Activated CD4-positive, alpha-beta T cell treated with anti-CD3 and anti-CD28 coated beads, Interleukin-2, amount 10 ng/mL, durations not matched to agents 24 days and 14 days (primary cell): ENCODE measurements around the gene LRRFIP2. TPM values are rescaled to one million over a fixed set of nuclear protein-coding genes. Genes with fewer than 3 reads are reported as not detected.
"Not testable (repeated sequence)": the region's sequence is repeated elsewhere in the genome, so short reads cannot be mapped to it uniquely, and the experiment has no call there.

Source experiments
- DNase-seq: peaks from one replicate; pipeline ENCODE4 v3.0.0; 2022
- H3K27ac Mint-ChIP-seq: one replicate; pipeline ENCODE4 v1.8.0; 2022; ENCODE audit warnings: mild to moderate bottlenecking, mixed read lengths
- H3K27me3 Mint-ChIP-seq: one replicate; pipeline ENCODE4 v1.8.0; 2022; ENCODE audit warnings: mixed read lengths
- H3K36me3 Mint-ChIP-seq: one replicate; pipeline ENCODE4 v1.8.0; 2022; ENCODE audit warnings: low read depth, mild to moderate bottlenecking, mixed read lengths
- H3K4me1 Mint-ChIP-seq: one replicate; pipeline ENCODE4 v1.8.0; 2021; ENCODE audit warnings: mixed read lengths
- H3K4me3 Mint-ChIP-seq: one replicate; pipeline ENCODE4 v1.8.0; 2022; ENCODE audit warnings: mild to moderate bottlenecking, moderate library complexity, mixed read lengths
- H3K9me3 Mint-ChIP-seq: one replicate; pipeline ENCODE4 v1.8.0; 2021; ENCODE audit warnings: mixed read lengths
- intact Hi-C: fragments of 100-400 bp; cut with micrococcal nuclease; formaldehyde crosslinking; loops from one replicate; pipeline ENCODE4 v1.15.1; 2023
- total RNA-seq: library from RNA; stranded (reverse); gene quantifications from 2 replicates; pipeline ENCODE4 v1.2.3, GENCODE V29; 2022

The LRRFIP2 gene
- total RNA-seq, 1 donor from 2014 or later, result 23.3 TPM

- H3K27me3 Mint-ChIP-seq, DNase-seq, H3K27ac Mint-ChIP-seq, H3K9me3 Mint-ChIP-seq, H3K4me3 Mint-ChIP-seq, intact Hi-C loops, H3K4me1 Mint-ChIP-seq: not testable (repeated sequence)
- peaks cover 56% of the 10 kb centered on the region for H3K36me3 Mint-ChIP-seq
Observed at GRCh38 chr3:37042712-37043111, 131.7 kb downstream of the LRRFIP2 start.

- Mint-ChIP-seq H3K36me3 (peaks cover 55% of the 10 kb centered on the region), H3K9me3 (peaks cover 3% of the 10 kb centered on the region), H3K4me3 (no peak overlapping the region), H3K27me3 (no peaks in the 10 kb centered on the region), H3K27ac (no peak overlapping the region), H3K4me1 (peaks cover 3% of the 10 kb centered on the region)
- intact Hi-C loops, result no loop called here
- DNase-seq, result no peak
Observed at GRCh38 chr3:37041546-37042195, 132.7 kb downstream of the LRRFIP2 start.

DNA sequence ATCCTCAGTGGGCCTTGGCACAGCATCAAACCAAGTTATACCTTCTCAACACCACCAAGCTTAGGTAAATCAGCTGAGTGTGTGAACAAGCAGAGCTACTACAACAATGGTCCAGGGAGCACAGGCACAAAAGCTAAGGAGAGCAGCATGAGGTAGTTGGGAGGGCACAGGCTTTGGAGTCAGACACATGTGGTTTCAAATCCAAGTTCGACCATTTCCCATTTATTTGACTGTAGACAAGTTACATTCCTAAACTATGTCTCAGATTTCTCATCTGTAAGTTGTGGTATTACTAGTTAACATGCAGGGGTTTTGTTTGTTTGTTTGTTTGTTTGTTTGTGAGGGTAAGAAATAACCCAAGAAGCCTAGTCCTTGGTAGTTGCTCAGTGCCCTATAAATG, 134.2 kb downstream of the LRRFIP2 start:
- H3K9me3 Mint-ChIP-seq, result peaks cover 4% of the 10 kb centered on the region
- H3K27me3 Mint-ChIP-seq, result no peaks in the 10 kb centered on the region
- H3K4me3 Mint-ChIP-seq, result no peak overlapping the region
- H3K4me1 Mint-ChIP-seq, result peaks cover 3% of the 10 kb centered on the region
- intact Hi-C loops, result no loop called here
- no peak for DNase-seq
- peaks cover 63% of the 10 kb centered on the region for H3K36me3 Mint-ChIP-seq
- no peak overlapping the region for H3K27ac Mint-ChIP-seq

DNA sequence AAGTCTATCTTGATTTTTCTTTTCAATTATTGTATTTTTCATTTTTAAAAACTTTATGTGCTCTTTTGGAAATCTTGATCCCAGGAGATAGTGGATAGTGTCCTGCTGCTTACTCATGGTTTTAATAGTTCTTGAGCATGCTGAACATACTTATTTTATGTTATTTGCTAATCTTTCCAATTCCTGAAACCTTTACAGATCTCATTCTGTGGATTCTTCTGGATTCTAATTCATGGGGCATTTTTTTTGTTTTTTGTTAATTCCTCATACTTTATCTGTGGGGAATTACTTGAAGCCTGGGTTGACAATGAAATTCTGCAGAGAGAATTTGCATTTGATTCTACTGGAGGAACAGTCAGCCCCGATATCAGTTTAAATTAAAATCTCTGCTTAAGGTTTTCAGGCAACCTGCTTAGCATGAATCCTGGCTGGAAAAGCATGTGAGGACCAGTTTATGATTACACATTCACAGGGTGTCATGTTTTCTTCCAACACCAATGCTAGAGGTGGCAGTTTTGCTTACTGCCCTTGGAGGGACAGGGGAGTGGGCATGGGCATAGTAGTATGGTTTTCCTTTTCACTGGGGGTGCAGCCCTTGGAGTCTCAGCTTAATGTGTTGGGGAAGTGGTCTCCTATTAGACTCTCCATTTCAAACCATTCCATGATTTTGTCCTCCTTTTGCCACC, 135.1 kb downstream of the LRRFIP2 start:
- Mint-ChIP-seq H3K9me3 (peaks cover 4% of the 10 kb centered on the region), H3K27ac (no peak overlapping the region), H3K27me3 (no peaks in the 10 kb centered on the region), H3K4me3 (no peak overlapping the region), H3K36me3 (peaks cover 65% of the 10 kb centered on the region), H3K4me1 (peaks cover 3% of the 10 kb centered on the region)
- no peak for DNase-seq
- intact Hi-C loops, result no loop called here

- H3K27ac Mint-ChIP-seq, result no peak overlapping the region
- H3K27me3 Mint-ChIP-seq, result no peaks in the 10 kb centered on the region
- intact Hi-C loops, result no loop called here
- no peak overlapping the region for H3K4me3 Mint-ChIP-seq
- DNase-seq, result no peak
- peaks cover 3% of the 10 kb centered on the region for H3K4me1 Mint-ChIP-seq
- H3K36me3 Mint-ChIP-seq, result peaks cover 77% of the 10 kb centered on the region
- H3K9me3 Mint-ChIP-seq, result peaks cover 4% of the 10 kb centered on the region
Observed at GRCh38 chr3:37037352-37037751, 137.0 kb downstream of the LRRFIP2 start.

DNA sequence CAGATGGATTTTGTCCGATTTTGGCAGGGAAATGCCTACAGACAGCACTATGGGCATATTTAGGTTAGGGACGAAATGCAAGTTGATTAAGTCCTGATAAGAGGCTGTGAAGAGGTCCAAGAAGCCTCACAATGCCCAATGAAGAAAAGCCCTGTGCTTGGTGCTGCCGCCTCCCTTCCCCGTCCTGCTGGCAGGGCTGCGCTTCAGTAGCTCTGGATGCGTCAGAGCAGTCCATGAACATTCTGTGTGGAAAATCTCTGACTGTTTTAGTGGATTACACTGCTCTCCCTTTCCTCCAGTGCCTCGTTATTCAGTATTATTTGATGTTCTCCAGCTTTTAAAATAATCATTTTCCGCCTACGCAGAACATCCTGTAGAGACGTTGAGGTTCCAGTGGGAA, 141.4 kb downstream of the LRRFIP2 start:
- peaks cover 4% of the 10 kb centered on the region for H3K9me3 Mint-ChIP-seq
- no peak overlapping the region for H3K4me3 Mint-ChIP-seq
- H3K36me3 Mint-ChIP-seq, result peaks cover 65% of the 10 kb centered on the region
- H3K27ac Mint-ChIP-seq, result no peak overlapping the region
- intact Hi-C loops, result no loop called here
- no peaks in the 10 kb centered on the region for H3K27me3 Mint-ChIP-seq
- H3K4me1 Mint-ChIP-seq, result peaks cover 2% of the 10 kb centered on the region
- DNase-seq, result no peak

DNA sequence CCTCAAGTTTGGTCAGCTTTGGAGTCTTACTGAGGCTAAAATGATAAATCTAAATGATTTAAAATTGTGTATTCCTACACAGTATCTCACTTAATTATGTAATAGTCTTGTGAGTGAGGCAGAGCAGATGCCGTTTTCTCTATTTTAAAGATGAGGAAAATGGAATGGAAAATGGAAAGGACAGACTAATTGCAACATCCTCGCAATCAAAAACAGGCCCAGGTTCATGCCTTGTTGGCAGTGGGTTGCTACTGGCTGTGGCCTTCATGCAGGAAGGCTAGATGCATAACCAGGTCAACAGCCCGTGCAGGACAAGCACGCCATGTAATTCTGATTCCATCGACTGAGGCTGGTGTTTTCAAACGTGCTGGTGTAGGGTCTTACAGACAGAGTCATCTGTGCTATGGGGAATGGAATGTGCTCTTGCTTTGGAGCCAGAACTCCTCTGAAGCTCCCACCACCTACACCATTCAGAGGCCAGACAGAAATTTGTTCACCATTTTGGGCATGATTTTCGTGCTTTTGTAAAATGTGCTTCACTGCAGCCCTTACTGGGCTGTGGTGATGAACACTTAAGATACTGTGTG, 143.2 kb downstream of the LRRFIP2 start:
- intact Hi-C loops, result no loop called here
- no peaks in the 10 kb centered on the region for H3K9me3 Mint-ChIP-seq
- no peak overlapping the region for H3K4me3 Mint-ChIP-seq
- H3K27me3 Mint-ChIP-seq, result no peaks in the 10 kb centered on the region
- peaks cover 2% of the 10 kb centered on the region for H3K4me1 Mint-ChIP-seq
- no peak overlapping the region for H3K27ac Mint-ChIP-seq
- H3K36me3 Mint-ChIP-seq, result peaks cover 59% of the 10 kb centered on the region
- DNase-seq, result no peak

DNA sequence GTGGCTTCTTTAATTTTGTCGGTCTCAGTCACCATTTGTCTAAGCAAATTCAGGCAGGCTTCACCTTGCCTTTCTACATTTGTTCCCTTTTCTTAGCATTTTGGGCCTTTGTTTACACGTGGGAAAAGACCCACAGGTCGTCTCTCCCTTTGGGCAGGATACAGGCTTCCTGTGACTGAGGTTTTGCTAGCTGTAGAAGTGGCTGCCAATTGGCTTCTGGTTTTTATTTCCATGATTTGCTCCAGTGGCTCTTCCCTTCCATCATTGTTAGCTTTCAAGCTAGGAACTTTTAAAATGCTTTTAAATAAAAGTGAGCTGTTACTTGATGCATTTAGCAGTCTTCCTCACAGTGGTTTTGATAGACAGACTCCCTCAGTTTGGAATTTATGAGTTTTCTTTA, 143.8 kb downstream of the LRRFIP2 start:
- H3K4me1 Mint-ChIP-seq, result peaks cover 2% of the 10 kb centered on the region

DNA sequence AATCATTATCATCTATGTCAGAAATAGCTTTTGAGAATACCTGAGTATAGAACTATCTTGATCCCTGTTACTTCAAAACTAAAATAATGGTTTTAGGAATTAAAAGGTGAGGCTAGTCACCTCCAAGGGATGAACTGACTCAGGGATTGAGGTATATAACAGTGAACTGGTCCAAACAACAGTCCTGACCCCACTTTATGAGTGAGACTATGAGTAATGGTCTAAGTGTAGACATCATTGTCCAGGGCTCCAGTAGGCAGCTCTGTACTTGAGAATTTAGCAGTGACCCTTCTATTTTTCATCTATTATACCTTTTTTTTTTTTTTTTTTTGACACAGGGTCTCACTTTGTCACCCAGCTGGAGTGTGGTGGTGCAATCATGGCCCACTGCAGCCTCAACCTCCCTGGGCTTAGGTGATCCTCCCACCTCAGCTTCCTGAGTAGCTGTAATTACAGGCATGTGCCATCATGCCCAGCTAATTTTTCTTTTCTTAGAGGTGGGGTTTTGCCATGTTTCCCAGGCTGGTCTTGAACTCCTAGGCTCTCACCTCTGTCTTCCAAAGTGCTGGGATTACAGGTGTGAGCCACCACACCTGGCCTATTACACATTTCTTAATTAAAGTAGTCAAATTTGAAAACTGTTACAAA, 144.7 kb downstream of the LRRFIP2 start:
- no peaks in the 10 kb centered on the region for H3K9me3 Mint-ChIP-seq
- no peak overlapping the region for H3K27ac Mint-ChIP-seq
- DNase-seq, result no peak
- H3K4me3 Mint-ChIP-seq, result no peak overlapping the region
- peaks cover 53% of the 10 kb centered on the region for H3K36me3 Mint-ChIP-seq
- H3K4me1 Mint-ChIP-seq, result peaks cover 5% of the 10 kb centered on the region
- H3K27me3 Mint-ChIP-seq, result no peaks in the 10 kb centered on the region
- intact Hi-C loops, result no loop called here

More for the DNA sequence above, 143.8 kb downstream of the LRRFIP2 start:
- Mint-ChIP-seq H3K4me3 (no peak overlapping the region), H3K27ac (no peak overlapping the region), H3K36me3 (peaks cover 58% of the 10 kb centered on the region), H3K9me3 (no peaks in the 10 kb centered on the region), H3K27me3 (no peaks in the 10 kb centered on the region)
- DNase-seq, result no peak
- intact Hi-C loops, result no loop called here

GRCh38 chr3:37029111-37029510, 145.3 kb downstream of the LRRFIP2 start:
- intact Hi-C loops, result no loop called here
- H3K4me1 Mint-ChIP-seq, result peaks cover 8% of the 10 kb centered on the region
- H3K27me3 Mint-ChIP-seq, result no peaks in the 10 kb centered on the region
- peaks cover 56% of the 10 kb centered on the region for H3K36me3 Mint-ChIP-seq
- no peaks in the 10 kb centered on the region for H3K9me3 Mint-ChIP-seq
- H3K27ac Mint-ChIP-seq, result no peak overlapping the region
- DNase-seq, result no peak
- no peak overlapping the region for H3K4me3 Mint-ChIP-seq

DNA sequence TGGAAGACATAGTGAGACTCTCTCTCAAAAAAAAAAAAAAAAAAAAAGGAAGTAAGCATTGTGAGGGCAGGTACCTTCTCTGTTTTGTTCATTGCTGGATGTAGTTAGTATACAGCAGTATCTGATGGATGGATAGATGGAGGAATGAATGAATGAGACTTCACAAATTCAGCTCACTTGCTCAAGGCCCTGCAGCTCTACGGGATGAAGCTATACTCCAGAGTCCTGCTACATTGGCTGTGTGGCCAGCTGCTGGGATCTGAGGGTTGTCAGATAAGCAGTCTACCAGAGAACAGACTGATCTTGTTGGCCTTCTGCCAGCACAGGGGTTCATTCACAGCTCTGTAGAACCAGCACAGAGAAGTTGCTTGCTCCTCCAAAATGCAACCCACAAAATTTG, 146.1 kb downstream of the LRRFIP2 start:
- Mint-ChIP-seq H3K27ac (no peak overlapping the region), H3K4me3 (no peak overlapping the region), H3K9me3 (no peaks in the 10 kb centered on the region), H3K4me1 (peaks cover 8% of the 10 kb centered on the region), H3K36me3 (peaks cover 58% of the 10 kb centered on the region), H3K27me3 (no peaks in the 10 kb centered on the region)
- intact Hi-C loops, result no loop called here
- DNase-seq, result no peak

DNA sequence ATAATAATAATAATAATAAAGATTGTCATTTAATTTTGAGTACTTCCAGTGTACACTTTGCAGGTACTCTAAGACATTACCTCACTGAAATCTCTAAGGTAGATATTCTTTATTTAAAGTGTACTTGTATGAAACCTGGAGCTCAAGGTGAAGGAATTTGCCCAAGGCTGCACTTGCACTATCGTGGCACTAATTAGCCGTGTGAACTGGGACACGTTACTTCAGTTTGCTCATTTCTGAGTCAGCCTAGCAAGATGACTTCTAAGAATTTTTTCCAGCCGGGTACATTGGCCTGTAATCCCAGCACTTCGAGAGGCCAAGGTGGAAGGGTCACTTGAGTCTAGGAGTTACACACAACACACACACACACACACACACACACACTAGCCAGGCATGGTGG, 147.5 kb downstream of the LRRFIP2 start:
- Mint-ChIP-seq H3K27me3 (no peaks in the 10 kb centered on the region), H3K27ac (no peak overlapping the region), H3K9me3 (no peaks in the 10 kb centered on the region), H3K4me1 (peaks cover 7% of the 10 kb centered on the region), H3K36me3 (peaks cover 57% of the 10 kb centered on the region), H3K4me3 (no peak overlapping the region)
- intact Hi-C loops, result no loop called here
- no peak for DNase-seq

- intact Hi-C loops, result no loop called here
- Mint-ChIP-seq H3K27me3 (no peaks in the 10 kb centered on the region), H3K36me3 (peaks cover 57% of the 10 kb centered on the region), H3K4me1 (peaks cover 6% of the 10 kb centered on the region), H3K4me3 (no peak overlapping the region), H3K9me3 (no peaks in the 10 kb centered on the region), H3K27ac (no peak overlapping the region)
- DNase-seq, result no peak
Observed at GRCh38 chr3:37025561-37026335, 148.6 kb downstream of the LRRFIP2 start.
